NCI-H1694 (cell line): ENCODE results near the gene NIPAL3.
"Not testable (repeated sequence)": the region's sequence is repeated elsewhere in the genome, so short reads cannot be mapped to it uniquely, and the experiment has no call there.

Experiments used
- DNase-seq: peaks from one replicate; lab custom pipeline; 2025; lab: John Stamatoyannopoulos, UW

The NIPAL3 gene

DNA sequence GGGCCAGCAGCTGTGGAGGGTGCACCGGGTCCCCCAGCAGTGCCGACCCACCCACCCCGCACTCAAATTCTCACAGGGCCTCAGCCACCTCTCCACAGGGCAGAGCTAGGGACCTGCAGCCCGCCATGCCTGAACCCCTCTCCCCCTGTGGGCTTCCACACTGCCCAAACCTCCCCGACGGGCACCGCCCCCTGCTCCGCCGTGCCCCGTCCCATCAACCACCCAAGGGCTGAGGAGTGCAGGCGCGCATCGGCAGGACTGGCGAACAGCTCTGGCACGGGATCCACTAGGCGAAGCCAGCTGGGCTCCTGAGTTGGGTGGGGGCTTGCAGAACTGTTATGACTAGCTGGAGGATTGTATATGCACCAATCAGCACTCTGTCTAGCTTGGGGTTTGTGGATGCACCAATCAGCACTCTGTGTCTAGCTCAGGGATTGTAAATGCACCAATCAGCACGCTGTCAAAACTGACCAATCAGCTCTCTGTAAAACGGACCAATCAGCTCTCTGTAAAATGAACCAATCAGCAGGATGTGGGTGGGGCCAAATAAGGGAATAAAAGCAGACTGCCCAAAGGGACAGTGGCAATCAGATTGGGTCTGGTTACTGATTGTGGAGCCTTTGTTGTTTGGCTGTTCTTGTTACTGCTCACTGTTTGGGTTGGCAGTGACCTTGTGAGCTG, 74.6 kb downstream of the NIPAL3 start:
- DNase-seq = no peak

- DNase-seq = no peak
Measured at GRCh38 chr1:24491577-24492360, 76.2 kb downstream of the NIPAL3 start.

DNA sequence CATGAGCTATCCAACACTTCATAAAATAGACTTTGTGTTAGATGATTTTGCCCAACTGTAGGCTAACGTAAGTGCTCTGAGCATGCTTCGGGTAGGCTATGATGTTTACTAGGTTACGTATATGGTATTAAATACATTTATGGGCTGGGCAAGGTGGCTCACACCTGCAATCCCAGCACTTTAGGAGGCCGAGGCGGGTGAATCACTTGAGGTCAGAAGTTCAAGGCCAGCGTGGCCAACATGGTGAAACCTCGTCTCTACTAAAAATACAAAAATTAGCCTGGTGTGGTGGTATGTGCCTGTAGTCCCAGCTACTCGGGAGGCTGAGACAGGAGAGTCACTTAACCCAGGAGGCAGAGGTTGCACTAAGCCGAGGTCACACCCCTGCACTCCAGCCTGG, 77.3 kb downstream of the NIPAL3 start:
- DNase-seq = not testable (repeated sequence)

- no peak for DNase-seq
Measured at GRCh38 chr1:24493785-24494184, 78.2 kb downstream of the NIPAL3 start.

DNA sequence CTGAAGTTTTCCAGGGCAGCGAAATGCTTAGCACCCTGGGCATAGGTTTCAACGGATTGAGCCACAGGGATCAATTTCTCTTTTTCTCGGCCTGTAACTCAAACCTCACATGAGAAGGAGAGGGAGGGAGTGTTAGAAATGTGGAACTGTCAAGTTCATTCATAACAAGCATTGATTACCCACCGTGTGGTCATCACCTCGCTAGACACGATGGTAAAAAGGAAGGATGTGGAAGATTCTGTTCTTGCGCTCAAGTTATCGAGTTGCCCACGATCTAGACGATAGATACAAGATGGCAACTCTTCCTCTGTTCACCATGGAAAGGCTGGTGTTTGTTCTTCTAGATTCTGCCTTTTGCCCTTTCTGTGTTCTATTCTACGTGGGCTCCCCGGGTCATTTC, 83.0 kb downstream of the NIPAL3 start:
- DNase-seq = no peak

GRCh38 chr1:24500448-24501048, 84.9 kb downstream of the NIPAL3 start:
- DNase-seq = no peak

DNA sequence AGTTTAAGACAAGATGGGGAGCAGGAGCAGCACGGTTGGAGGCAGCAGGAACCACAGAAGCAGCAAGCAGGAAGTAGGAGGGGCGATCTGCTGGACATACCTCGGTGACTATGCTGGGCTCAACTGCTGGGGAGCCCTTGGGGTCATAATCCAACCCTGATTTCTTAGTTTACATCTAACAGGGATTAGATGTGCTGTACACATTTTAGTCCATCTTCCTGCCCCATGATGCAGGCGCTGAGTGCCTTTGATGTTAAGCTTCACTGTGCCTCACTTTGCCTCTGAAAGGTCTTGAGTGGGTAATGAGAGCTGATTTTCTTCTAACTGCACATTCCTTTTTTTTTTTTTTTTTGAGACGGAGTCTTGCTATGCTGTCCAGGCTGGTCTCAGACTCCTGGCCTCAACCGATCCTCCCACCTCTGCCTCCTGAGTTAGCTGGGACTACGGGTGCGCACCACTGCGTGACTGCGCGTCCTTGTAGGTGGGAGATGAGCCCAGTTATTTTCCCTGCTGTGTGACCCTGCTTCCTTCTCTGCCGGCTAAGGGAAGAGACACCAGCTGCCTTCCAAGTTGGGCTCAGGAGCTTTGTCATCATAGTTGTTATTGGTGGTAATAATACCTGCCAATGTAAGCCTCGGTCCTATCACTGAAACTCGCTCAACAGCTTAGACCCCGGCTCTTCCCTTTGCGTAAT, 85.9 kb downstream of the NIPAL3 start:
- no peak for DNase-seq

DNA sequence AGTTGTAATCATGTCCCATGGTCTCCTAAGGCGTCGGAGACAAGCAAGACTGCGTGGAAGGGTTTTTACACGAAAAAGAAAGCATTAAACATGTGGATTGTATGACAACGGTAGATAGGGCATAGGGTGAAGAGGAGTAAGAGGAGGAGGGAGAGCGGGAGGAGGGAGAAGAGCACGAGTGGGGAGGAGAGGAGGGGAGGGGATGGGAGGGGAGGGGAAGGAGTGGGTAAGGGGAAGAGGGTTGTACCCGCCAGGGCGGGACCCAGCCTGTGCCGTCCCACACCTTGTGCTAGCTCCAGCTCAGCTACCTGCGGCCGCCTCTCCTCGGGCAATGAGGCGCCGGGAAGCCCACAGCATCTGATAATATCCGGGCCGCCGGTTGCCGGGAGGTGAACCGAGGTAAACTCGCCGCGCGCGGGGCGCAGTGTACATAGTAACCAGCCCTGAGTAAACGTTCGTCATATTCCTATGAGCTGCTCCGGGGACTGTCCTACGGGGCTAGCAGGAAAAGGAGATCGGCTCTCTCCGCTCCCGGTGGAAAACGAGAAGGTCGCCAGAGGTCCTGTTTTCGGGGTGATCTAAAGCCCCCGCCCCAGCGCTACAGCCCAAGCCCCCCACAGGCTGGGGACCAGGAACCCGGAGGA, 86.6 kb downstream of the NIPAL3 start:
- peak; percentile 34 for DNase-seq

DNA sequence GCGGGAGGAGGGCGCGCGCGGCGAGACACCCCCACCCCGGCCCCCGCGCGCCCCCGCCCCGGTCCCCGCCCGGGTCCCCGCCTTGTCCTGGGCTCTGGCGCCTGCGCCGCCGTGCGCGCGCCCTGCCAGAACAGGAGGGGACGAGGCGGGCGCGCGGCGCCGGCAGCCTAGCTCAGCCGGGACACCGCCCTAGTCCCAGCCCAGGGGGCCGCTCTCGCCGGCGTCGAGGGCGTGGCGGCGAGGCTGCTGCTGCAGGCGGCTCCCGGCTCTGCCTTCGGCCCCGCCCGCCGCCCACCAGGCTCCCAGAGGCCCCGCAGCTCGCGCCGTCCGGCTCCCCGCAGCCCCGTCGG, 87.1 kb downstream of the NIPAL3 start, which contains the start of gene RCAN3:
RCAN3 (plus strand) TSS at position 128 of the 350 bp plus-strand sequence. CDS start 11,537 bp downstream, outside the sequence.
- DNase-seq = peak; percentile 61

DNA sequence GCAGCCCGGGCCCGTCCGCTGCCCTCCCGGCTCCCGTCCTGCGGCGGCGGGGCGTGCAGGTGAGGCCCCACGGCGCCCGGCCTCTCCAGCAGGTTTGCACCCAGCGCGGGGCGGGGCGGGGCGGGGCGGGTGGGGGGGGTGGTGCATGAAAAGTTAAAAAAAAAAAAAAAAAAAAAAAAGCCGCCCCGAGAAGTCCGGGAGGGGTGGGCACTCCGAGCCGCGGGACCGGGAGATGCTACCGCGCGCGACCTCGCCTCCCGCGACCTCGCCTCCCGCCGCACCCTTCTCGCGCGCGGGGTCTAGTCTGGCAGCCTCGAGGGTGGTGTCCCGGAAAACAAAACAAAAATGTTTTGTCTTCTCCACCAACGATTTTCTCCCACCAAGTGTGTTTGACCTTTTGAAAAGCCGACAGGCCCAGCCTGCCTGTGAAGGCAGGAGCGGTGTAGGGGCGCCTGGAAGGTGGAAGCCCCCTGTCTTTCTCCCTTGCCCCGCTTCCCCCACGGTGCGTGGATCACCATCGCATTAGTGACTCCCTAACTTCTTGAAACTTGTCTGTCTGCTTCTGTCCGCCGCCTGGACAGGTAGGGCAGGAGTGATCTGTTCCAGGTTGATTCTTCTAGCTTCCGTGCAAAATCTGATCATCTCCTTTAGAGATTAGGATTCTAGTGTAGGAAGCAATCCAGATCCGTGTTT, 87.6 kb downstream of the NIPAL3 start:
- DNase-seq = no peak

- no peak for DNase-seq
Measured at GRCh38 chr1:24503870-24504523, 88.4 kb downstream of the NIPAL3 start.

GRCh38 chr1:24504560-24504959, 89.0 kb downstream of the NIPAL3 start:
- DNase-seq = no peak

GRCh38 chr1:24505816-24506215, 90.2 kb downstream of the NIPAL3 start:
- DNase-seq = peak; percentile 63

DNA sequence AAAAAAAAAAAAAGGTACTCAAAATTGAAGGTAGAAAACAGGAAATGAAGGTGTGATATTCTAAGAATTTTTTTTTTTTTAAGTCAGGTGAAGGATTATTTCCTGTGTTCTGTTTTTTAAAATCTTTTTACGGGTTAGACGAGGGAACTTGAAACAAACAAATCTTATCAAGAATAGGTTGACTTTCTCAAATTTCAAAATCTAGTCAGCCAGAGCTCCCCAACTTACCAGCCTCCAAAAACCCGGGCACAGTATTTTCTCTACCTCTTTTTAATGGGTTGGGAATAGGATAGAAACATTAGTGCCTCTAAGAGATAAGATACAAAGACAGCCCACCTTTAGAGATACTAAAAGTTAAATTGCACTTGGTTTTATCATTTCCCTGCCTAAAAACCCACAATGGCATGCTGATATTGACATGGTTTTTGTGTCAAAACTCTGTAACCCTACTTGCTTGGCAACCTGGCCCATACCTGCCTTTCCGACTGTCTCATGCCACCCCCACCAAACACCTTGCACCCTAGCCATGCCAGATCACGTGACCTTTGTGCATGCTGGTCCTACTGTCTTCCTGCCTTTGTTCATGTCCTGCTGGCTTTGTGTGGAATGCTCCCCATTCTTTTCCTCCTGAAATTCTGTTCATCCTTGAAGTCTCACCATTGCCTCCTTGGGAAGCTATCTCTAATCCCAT, 91.2 kb downstream of the NIPAL3 start:
- DNase-seq = no peak

- no peak for DNase-seq
Measured at GRCh38 chr1:24507405-24507804, 91.8 kb downstream of the NIPAL3 start.

GRCh38 chr1:24508911-24509310, 93.3 kb downstream of the NIPAL3 start:
- no peak for DNase-seq

GRCh38 chr1:24513706-24514105, 98.1 kb downstream of the NIPAL3 start:
- DNase-seq = no peak

GRCh38 chr1:24514946-24515345, 99.3 kb downstream of the NIPAL3 start:
- DNase-seq = no peak

- not testable (repeated sequence) for DNase-seq
Measured at GRCh38 chr1:24515671-24516209, 100.1 kb downstream of the NIPAL3 start.

DNA sequence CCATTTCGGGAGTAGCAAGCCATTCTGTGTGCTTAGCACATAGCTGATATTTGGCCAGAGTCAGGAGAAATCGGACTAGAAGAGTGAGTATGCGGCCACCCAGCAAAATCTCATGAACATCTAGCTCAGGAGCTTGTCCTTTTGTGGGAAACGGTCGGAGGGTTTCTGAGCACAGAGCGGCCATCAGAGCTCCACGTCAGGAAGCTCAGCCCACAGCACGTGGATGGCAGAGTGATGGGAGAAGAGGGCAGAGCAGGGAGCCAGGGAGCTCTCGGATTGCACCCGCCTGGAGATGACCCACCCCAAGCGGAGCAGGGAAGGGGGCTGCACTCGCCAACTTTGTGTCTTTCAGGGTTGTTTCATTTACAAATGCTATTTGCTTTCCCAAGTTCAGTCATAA, 100.9 kb downstream of the NIPAL3 start:
- no peak for DNase-seq
